GM23338 (cell line): ENCODE data around the gene KIF9. TPM values are rescaled to one million over a fixed set of nuclear protein-coding genes. Genes with fewer than 3 reads are reported as not detected.

Source experiments
- ATAC-seq: fragments of 200-7000 bp; cut with Tn5 transposase; 3 replicates; pipeline ENCODE4 v1.9.1; 2020
- DNase-seq: peaks from one replicate; pipeline ENCODE4 v3.0.0-alpha.2; 2015; ENCODE audit warnings: low spot score
- H2AFZ ChIP-seq: fragments of 200-600 bp; sonication (generic); 2 replicates; pipeline ENCODE4 v1.8.0; 2016; ENCODE audit warnings: antibody characterized with exemption, mild to moderate bottlenecking, moderate library complexity
- H3F3A ChIP-seq: fragments of 200-600 bp; sonication (generic); replicated peaks from 2 replicates; pipeline ENCODE4 v1.8.0; 2017; ENCODE audit warnings: antibody characterized with exemption, mixed run types, low read depth
- H3K27ac ChIP-seq: fragments of 200-600 bp; sonication (generic); 2 replicates; pipeline ENCODE4 v1.6.1; 2016; ENCODE audit warnings: low read depth
- H3K27me3 ChIP-seq: fragments of 200-600 bp; sonication (generic); 2 replicates; pipeline ENCODE4 v1.8.0; 2016; ENCODE audit warnings: mild to moderate bottlenecking, mixed run types, moderate library complexity; ENCODE audit not compliant: insufficient read depth
- H3K36me3 ChIP-seq: fragments of 200-600 bp; sonication (generic); 2 replicates; pipeline ENCODE4 v1.8.0; 2016; ENCODE audit warnings: mild to moderate bottlenecking; ENCODE audit not compliant: insufficient read depth
- H3K4me1 ChIP-seq: fragments of 200-600 bp; sonication (generic); 2 replicates; pipeline ENCODE4 v1.8.0; 2016; ENCODE audit warnings: mild to moderate bottlenecking, moderate library complexity; ENCODE audit not compliant: insufficient read depth
- H3K4me2 ChIP-seq: fragments of 200-600 bp; sonication (generic); 2 replicates; pipeline ENCODE4 v1.7.1; 2017; ENCODE audit warnings: mixed run types
- H3K4me3 ChIP-seq: fragments of 200-600 bp; sonication (generic); 2 replicates; pipeline ENCODE4 v1.6.1; 2016; ENCODE audit warnings: mixed run types
- H3K79me2 ChIP-seq: fragments of 200-600 bp; sonication (generic); replicated peaks from 2 replicates; pipeline ENCODE4 v1.8.0; 2017; ENCODE audit warnings: mild to moderate bottlenecking; ENCODE audit not compliant: insufficient read depth
- H3K9me2 ChIP-seq: fragments of 200-600 bp; sonication (generic); 2 replicates; pipeline ENCODE4 v1.8.0; 2017; ENCODE audit not compliant: insufficient read depth
- H4K20me1 ChIP-seq: fragments of 200-600 bp; sonication (generic); replicated peaks from 2 replicates; pipeline ENCODE4 v1.8.0; 2017; ENCODE audit warnings: mild to moderate bottlenecking; ENCODE audit not compliant: insufficient read depth
- H3K27ac Mint-ChIP-seq: 2 replicates; pipeline ENCODE4 v1.8.0; 2020; ENCODE audit warnings: inconsistent platforms, mild to moderate bottlenecking, moderate library complexity, mixed read lengths
- H3K27me3 Mint-ChIP-seq: 3 replicates; pipeline ENCODE4 v1.8.0; 2022; ENCODE audit warnings: low read depth, mild to moderate bottlenecking, moderate library complexity, mixed read lengths, inconsistent platforms; ENCODE audit not compliant: insufficient read depth, poor library complexity
- H3K36me3 Mint-ChIP-seq: 3 replicates; pipeline ENCODE4 v1.8.0; 2021; ENCODE audit warnings: low read depth, mild to moderate bottlenecking, inconsistent platforms, moderate library complexity, mixed read lengths
- H3K4me1 Mint-ChIP-seq: 3 replicates; pipeline ENCODE4 v1.8.0; 2020; ENCODE audit warnings: mild to moderate bottlenecking, inconsistent platforms, mixed read lengths
- H3K4me3 Mint-ChIP-seq: 3 replicates; pipeline ENCODE4 v1.8.0; 2021; ENCODE audit warnings: moderate library complexity, mild to moderate bottlenecking, inconsistent platforms, mixed read lengths
- H3K9me3 Mint-ChIP-seq: 3 replicates; pipeline ENCODE4 v1.8.0; 2020; ENCODE audit warnings: moderate library complexity, mild to moderate bottlenecking, inconsistent platforms, mixed read lengths
- CREB1 ChIP-seq: fragments of 250-450 bp; sonication (Bioruptor Pico); IDR thresholded peaks from 2 replicates; pipeline ENCODE4 v1.5.0; 2020; ENCODE audit warnings: low read depth, mild to moderate bottlenecking, moderate library complexity
- EZH2 ChIP-seq: fragments of 200-600 bp; sonication (generic); IDR thresholded peaks from one replicate; pipeline ENCODE4 v1.8.0; 2017; ENCODE audit warnings: antibody characterized with exemption, mild to moderate bottlenecking, low read depth; ENCODE audit not compliant: unreplicated experiment
- EZH2phosphoT487 ChIP-seq: fragments of 200-600 bp; sonication (generic); IDR thresholded peaks from one replicate; pipeline ENCODE4 v1.8.1; 2018; ENCODE audit warnings: antibody characterized with exemption; ENCODE audit not compliant: unreplicated experiment
- JUNB ChIP-seq: IDR thresholded peaks from one replicate; pipeline ENCODE4 v1.6.1; 2016; ENCODE audit warnings: antibody characterized with exemption; ENCODE audit not compliant: unreplicated experiment
- NANOG ChIP-seq: IDR thresholded peaks from 2 replicates; pipeline ENCODE4 v1.6.1; 2016; ENCODE audit warnings: antibody characterized with exemption, borderline replicate concordance
- POLR2AphosphoS5 ChIP-seq: IDR thresholded peaks from 2 replicates; pipeline ENCODE4 v1.6.1; 2016; ENCODE audit warnings: antibody characterized with exemption, low read depth
- STAT1 ChIP-seq: IDR thresholded peaks from one replicate; pipeline ENCODE4 v1.6.1; 2016; ENCODE audit warnings: antibody characterized with exemption; ENCODE audit not compliant: unreplicated experiment
- ZNF114 ChIP-seq: fragments of 250-450 bp; sonication (Bioruptor Pico); IDR thresholded peaks from 2 replicates; pipeline ENCODE4 v1.5.0; 2020; ENCODE audit warnings: mild to moderate bottlenecking, moderate library complexity
- ZNF331 ChIP-seq: fragments of 250-450 bp; sonication (Bioruptor Pico); IDR thresholded peaks from 2 replicates; pipeline ENCODE4 v1.5.0; 2020; ENCODE audit warnings: low read depth, mild to moderate bottlenecking, moderate library complexity
- polyA plus RNA-seq: library from polyadenylated mRNA; unstranded; fragments of >200 nt; fragmentation: Nextera tagmentation; extraction: Ambion mirVana; gene quantifications from 2 replicates; pipeline ENCODE4 v1.2.1, GENCODE V29; 2016
- total RNA-seq: library from RNA; depleted of rRNA; stranded (reverse); fragments of >200 nt; shearing (Covaris generic); gene quantifications from 2 replicates; pipeline ENCODE4 v1.2.3, GENCODE V29; 2014
- TF ChIP-seq, protein P1 (sequence below): IDR thresholded peaks from one replicate; pipeline ENCODE4 v1.6.1; 2018; ENCODE audit warnings: antibody characterized with exemption; ENCODE audit not compliant: unreplicated experiment
- TF ChIP-seq, protein P2 (sequence below), 2 experiments: fragments of 200-600 bp in 1 of 2; sonication (generic) in 1 of 2; conservative IDR thresholded peaks; 2 replicates each; pipeline versions ENCODE4 v1.5.1 to v1.6.1; 2016 to 2017; ENCODE audit warnings: antibody characterized with exemption in 2 of 2, low read depth in 2 of 2, mild to moderate bottlenecking in 2 of 2, moderate library complexity in 1 of 2
- TF ChIP-seq, protein P3 (sequence below): IDR thresholded peaks from 2 replicates; pipeline ENCODE4 v1.6.1; 2016; ENCODE audit warnings: antibody characterized with exemption

Gene KIF9
- total and polyA plus RNA-seq, 2 experiments from 2014 or later, result 12.6 to 14.0 TPM

DNA sequence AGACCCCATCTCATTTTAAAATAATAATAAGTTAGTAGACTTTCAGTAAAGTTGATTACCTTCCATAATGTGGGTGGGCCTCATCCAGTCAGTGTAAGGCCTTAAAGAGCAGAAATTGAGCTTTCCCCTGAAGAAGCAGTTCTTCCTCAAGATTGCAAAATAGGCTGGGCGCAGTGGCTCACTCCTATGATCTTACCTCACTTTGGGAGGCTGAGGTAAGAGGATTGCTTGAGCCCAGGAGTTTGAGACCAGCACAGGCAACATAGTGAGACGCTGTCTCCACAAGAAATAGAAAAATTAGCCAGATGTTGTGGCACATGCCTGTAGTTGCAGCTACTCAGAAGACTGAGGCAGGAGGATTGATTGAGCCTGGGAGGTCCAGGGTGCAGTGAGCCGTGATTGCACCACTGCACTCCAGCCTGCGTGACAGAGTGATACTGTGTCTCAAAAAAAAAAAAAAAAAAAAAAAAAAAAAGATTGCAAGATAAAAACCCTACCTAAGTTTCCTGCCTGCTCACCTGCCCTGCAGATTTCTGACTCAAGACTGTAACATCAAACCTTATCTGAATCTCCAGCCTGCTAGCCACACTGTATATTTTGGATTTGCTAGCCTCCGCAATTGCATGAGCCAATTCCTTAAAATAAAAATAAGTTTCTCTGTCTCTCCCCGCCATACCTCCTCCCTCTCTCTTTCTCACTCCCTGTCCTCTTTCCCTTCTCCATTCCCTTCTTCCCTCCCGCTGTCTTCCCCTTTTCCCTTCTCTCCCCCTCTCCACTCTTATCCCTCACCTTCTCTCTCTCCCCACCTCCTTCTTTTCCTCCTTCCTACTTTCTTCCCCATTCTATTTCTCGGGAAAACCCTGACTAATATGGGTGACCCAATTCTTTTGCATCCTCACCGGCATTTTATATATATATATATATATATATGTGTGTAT, 17.1 kb upstream of the KIF9 start:
- Mint-ChIP-seq H3K4me3 (no peak overlapping the region), H3K4me1 (peaks cover 27% of the 10 kb centered on the region), H3K27ac (no peak overlapping the region), H3K27me3 (peaks cover 3% of the 10 kb centered on the region), H3K36me3 (peaks cover 18% of the 10 kb centered on the region), H3K9me3 (no peaks in the 10 kb centered on the region)
- H4K20me1 ChIP-seq, result peaks cover 24% of the 10 kb centered on the region
- H3K4me3 ChIP-seq, result no peak overlapping the region
- peak overlapping the region; percentile 78; the same call in 1 of the 2 replicates for H3K27ac ChIP-seq
- ATAC-seq (no peak), DNase-seq (no peak)
- 0 out of 2 replicates have a peak, but pooled peaks cover 4% of the 10 kb centered on the region for H3K36me3 ChIP-seq
- no peak overlapping the region for H2AFZ ChIP-seq
- no peak for TF ChIP-seq POLR2AphosphoS5
- no peak for TF ChIP-seq CREB1 (CRISPR knock-in tag)
- TF ChIP-seq NANOG, result no peak
- no peak for TF ChIP-seq EZH2phosphoT487
- TF ChIP-seq EZH2, result no peak
- TF ChIP-seq, protein P1, sequence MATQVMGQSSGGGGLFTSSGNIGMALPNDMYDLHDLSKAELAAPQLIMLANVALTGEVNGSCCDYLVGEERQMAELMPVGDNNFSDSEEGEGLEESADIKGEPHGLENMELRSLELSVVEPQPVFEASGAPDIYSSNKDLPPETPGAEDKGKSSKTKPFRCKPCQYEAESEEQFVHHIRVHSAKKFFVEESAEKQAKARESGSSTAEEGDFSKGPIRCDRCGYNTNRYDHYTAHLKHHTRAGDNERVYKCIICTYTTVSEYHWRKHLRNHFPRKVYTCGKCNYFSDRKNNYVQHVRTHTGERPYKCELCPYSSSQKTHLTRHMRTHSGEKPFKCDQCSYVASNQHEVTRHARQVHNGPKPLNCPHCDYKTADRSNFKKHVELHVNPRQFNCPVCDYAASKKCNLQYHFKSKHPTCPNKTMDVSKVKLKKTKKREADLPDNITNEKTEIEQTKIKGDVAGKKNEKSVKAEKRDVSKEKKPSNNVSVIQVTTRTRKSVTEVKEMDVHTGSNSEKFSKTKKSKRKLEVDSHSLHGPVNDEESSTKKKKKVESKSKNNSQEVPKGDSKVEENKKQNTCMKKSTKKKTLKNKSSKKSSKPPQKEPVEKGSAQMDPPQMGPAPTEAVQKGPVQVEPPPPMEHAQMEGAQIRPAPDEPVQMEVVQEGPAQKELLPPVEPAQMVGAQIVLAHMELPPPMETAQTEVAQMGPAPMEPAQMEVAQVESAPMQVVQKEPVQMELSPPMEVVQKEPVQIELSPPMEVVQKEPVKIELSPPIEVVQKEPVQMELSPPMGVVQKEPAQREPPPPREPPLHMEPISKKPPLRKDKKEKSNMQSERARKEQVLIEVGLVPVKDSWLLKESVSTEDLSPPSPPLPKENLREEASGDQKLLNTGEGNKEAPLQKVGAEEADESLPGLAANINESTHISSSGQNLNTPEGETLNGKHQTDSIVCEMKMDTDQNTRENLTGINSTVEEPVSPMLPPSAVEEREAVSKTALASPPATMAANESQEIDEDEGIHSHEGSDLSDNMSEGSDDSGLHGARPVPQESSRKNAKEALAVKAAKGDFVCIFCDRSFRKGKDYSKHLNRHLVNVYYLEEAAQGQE, result no peak
- no peak for TF ChIP-seq JUNB
- TF ChIP-seq, protein P2, sequence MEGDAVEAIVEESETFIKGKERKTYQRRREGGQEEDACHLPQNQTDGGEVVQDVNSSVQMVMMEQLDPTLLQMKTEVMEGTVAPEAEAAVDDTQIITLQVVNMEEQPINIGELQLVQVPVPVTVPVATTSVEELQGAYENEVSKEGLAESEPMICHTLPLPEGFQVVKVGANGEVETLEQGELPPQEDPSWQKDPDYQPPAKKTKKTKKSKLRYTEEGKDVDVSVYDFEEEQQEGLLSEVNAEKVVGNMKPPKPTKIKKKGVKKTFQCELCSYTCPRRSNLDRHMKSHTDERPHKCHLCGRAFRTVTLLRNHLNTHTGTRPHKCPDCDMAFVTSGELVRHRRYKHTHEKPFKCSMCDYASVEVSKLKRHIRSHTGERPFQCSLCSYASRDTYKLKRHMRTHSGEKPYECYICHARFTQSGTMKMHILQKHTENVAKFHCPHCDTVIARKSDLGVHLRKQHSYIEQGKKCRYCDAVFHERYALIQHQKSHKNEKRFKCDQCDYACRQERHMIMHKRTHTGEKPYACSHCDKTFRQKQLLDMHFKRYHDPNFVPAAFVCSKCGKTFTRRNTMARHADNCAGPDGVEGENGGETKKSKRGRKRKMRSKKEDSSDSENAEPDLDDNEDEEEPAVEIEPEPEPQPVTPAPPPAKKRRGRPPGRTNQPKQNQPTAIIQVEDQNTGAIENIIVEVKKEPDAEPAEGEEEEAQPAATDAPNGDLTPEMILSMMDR (conservative IDR thresholded peaks at IDR 0.05; ENCODE audit: low read depth in 2 of 2), result no peak
- no peak for TF ChIP-seq ZNF331 (CRISPR knock-in tag)
- no peak for TF ChIP-seq STAT1
- TF ChIP-seq, protein P3, sequence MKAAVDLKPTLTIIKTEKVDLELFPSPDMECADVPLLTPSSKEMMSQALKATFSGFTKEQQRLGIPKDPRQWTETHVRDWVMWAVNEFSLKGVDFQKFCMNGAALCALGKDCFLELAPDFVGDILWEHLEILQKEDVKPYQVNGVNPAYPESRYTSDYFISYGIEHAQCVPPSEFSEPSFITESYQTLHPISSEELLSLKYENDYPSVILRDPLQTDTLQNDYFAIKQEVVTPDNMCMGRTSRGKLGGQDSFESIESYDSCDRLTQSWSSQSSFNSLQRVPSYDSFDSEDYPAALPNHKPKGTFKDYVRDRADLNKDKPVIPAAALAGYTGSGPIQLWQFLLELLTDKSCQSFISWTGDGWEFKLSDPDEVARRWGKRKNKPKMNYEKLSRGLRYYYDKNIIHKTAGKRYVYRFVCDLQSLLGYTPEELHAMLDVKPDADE, result no peak
- TF ChIP-seq ZNF114 (CRISPR knock-in tag), result no peak
- H3F3A ChIP-seq, result no peaks in the 10 kb centered on the region
- no peaks in the 10 kb centered on the region for H3K27me3 ChIP-seq
- no peak overlapping the region for H3K4me2 ChIP-seq
- peaks cover 62% of the 10 kb centered on the region for H3K79me2 ChIP-seq
- no peaks in the 10 kb centered on the region for H3K9me2 ChIP-seq
- H3K4me1 ChIP-seq, result peaks cover 3% of the 10 kb centered on the region; the same call in 1 of the 2 replicates
